HEK293 (cell line): ENCODE measurements around the gene PDE4A.

Experiments
- GFI1B ChIP-seq: fragments of 450-650 bp; formaldehyde crosslinking; IDR thresholded peaks from 2 replicates; pipeline ENCODE4 v1.5.1; 2016; ENCODE audit warnings: missing biosample characterization, missing genetic modification characterization
- GLIS1 ChIP-seq: fragments of 450-650 bp; formaldehyde crosslinking; IDR thresholded peaks from 2 replicates; pipeline ENCODE4 v1.5.1; 2016; ENCODE audit warnings: missing biosample characterization, missing genetic modification characterization
- KLF7 ChIP-seq: fragments of 450-650 bp; formaldehyde crosslinking; IDR thresholded peaks from 2 replicates; pipeline ENCODE4 v1.5.1; 2016; ENCODE audit warnings: missing biosample characterization, missing genetic modification characterization, borderline replicate concordance
- SP7 ChIP-seq: fragments of 450-650 bp; formaldehyde crosslinking; IDR thresholded peaks from 2 replicates; pipeline ENCODE4 v1.5.1; 2016; ENCODE audit warnings: missing biosample characterization, missing genetic modification characterization
- ZNF19 ChIP-seq: fragments of 450-650 bp; formaldehyde crosslinking; IDR thresholded peaks from 2 replicates; pipeline ENCODE4; 2016; ENCODE audit warnings: missing biosample characterization, missing genetic modification characterization, low read depth
- ZNF211 ChIP-seq: fragments of 450-650 bp; formaldehyde crosslinking; IDR thresholded peaks from 2 replicates; pipeline ENCODE4 v1.5.1; 2016; ENCODE audit warnings: low read depth, missing biosample characterization, missing genetic modification characterization
- ZNF274 ChIP-seq, 2 experiments: fragments of 200-500 bp in 1 of 2; fragments of 450-650 bp in 1 of 2; sonication (Bioruptor generic) in 1 of 2; formaldehyde crosslinking in 1 of 2; IDR thresholded peaks; 2 replicates each; pipeline versions ENCODE4 v1.5.1 to v1.6.1; 2014 to 2016; ENCODE audit warnings: borderline replicate concordance in 1 of 2, inconsistent platforms in 1 of 2, low read length in 1 of 2, missing biosample characterization in 1 of 2, missing genetic modification characterization in 1 of 2
- ZNF350 ChIP-seq: fragments of 450-650 bp; formaldehyde crosslinking; IDR thresholded peaks from 2 replicates; pipeline ENCODE4 v1.5.0; 2017; ENCODE audit warnings: missing biosample characterization, mild to moderate bottlenecking, missing genetic modification characterization
- ZNF354C ChIP-seq: fragments of 450-650 bp; formaldehyde crosslinking; IDR thresholded peaks from 2 replicates; pipeline ENCODE4 v1.5.1; 2016; ENCODE audit warnings: missing biosample characterization, missing genetic modification characterization, low read depth, borderline replicate concordance
- ZNF37A ChIP-seq: fragments of 450-650 bp; IDR thresholded peaks from 2 replicates; pipeline ENCODE4 v1.5.1; 2018; ENCODE audit warnings: missing biosample characterization, missing genetic modification characterization
- ZNF391 ChIP-seq: fragments of 450-650 bp; formaldehyde crosslinking; IDR thresholded peaks from 2 replicates; pipeline ENCODE4 v1.5.1; 2016; ENCODE audit warnings: low read depth, missing biosample characterization, missing genetic modification characterization, borderline replicate concordance
- ZNF404 ChIP-seq: fragments of 450-650 bp; formaldehyde crosslinking; IDR thresholded peaks from 2 replicates; pipeline ENCODE4 v1.5.1; 2017; ENCODE audit warnings: missing biosample characterization, missing genetic modification characterization
- ZNF416 ChIP-seq: fragments of 450-650 bp; formaldehyde crosslinking; IDR thresholded peaks from 2 replicates; pipeline ENCODE4 v1.5.1; 2016; ENCODE audit warnings: missing biosample characterization, missing genetic modification characterization
- ZNF426 ChIP-seq: fragments of 450-650 bp; formaldehyde crosslinking; IDR thresholded peaks from 2 replicates; pipeline ENCODE4 v1.5.1; 2017; ENCODE audit warnings: missing biosample characterization, missing genetic modification characterization, mild to moderate bottlenecking, inconsistent platforms, moderate library complexity
- ZNF560 ChIP-seq: fragments of 450-650 bp; formaldehyde crosslinking; IDR thresholded peaks from 2 replicates; pipeline ENCODE4 v1.5.1; 2017; ENCODE audit warnings: missing biosample characterization, missing genetic modification characterization, borderline replicate concordance
- ZNF585B ChIP-seq: fragments of 450-650 bp; formaldehyde crosslinking; IDR thresholded peaks from 2 replicates; pipeline ENCODE4 v1.5.1; 2016; ENCODE audit warnings: missing biosample characterization, missing genetic modification characterization
- ZNF610 ChIP-seq: fragments of 450-650 bp; formaldehyde crosslinking; IDR thresholded peaks from 2 replicates; pipeline ENCODE4 v1.5.1; 2016; ENCODE audit warnings: missing biosample characterization, missing genetic modification characterization, borderline replicate concordance
- ZNF658 ChIP-seq: fragments of 450-650 bp; formaldehyde crosslinking; IDR thresholded peaks from 2 replicates; pipeline ENCODE4; 2016; ENCODE audit warnings: missing biosample characterization, missing genetic modification characterization
- ZNF785 ChIP-seq: fragments of 450-650 bp; formaldehyde crosslinking; IDR thresholded peaks from 2 replicates; pipeline ENCODE4 v1.5.1; 2016; ENCODE audit warnings: missing biosample characterization, missing genetic modification characterization
- ZNF837 ChIP-seq: fragments of 450-650 bp; formaldehyde crosslinking; IDR thresholded peaks from 2 replicates; pipeline ENCODE4 v1.5.1; 2016; ENCODE audit warnings: missing biosample characterization, missing genetic modification characterization
- ZSCAN23 ChIP-seq: fragments of 450-650 bp; formaldehyde crosslinking; IDR thresholded peaks from 2 replicates; pipeline ENCODE4 v1.5.1; 2016; ENCODE audit warnings: missing biosample characterization, missing genetic modification characterization
- TF ChIP-seq, protein P1 (sequence below): fragments of 450-650 bp; formaldehyde crosslinking; IDR thresholded peaks from 2 replicates; pipeline ENCODE4 v1.5.1; 2016; ENCODE audit warnings: missing biosample characterization, missing genetic modification characterization, borderline replicate concordance
- TF ChIP-seq, protein P2 (sequence below): fragments of 450-650 bp; formaldehyde crosslinking; IDR thresholded peaks from 2 replicates; pipeline ENCODE4 v1.5.1; 2017; ENCODE audit warnings: missing biosample characterization, missing genetic modification characterization
- TF ChIP-seq, protein P3 (sequence below): fragments of 450-650 bp; formaldehyde crosslinking; IDR thresholded peaks from 2 replicates; pipeline ENCODE4 v1.5.1; 2016; ENCODE audit warnings: missing biosample characterization, missing genetic modification characterization
- TF ChIP-seq, protein P4 (sequence below): fragments of 450-650 bp; formaldehyde crosslinking; IDR thresholded peaks from 2 replicates; pipeline ENCODE4 v1.5.1; 2017; ENCODE audit warnings: missing biosample characterization, missing genetic modification characterization
- TF ChIP-seq, protein P5 (sequence below): fragments of 450-650 bp; formaldehyde crosslinking; conservative IDR thresholded peaks from 2 replicates; pipeline ENCODE4 v1.5.1; 2016; ENCODE audit warnings: low read depth, missing biosample characterization, missing genetic modification characterization

PDE4A gene

DNA sequence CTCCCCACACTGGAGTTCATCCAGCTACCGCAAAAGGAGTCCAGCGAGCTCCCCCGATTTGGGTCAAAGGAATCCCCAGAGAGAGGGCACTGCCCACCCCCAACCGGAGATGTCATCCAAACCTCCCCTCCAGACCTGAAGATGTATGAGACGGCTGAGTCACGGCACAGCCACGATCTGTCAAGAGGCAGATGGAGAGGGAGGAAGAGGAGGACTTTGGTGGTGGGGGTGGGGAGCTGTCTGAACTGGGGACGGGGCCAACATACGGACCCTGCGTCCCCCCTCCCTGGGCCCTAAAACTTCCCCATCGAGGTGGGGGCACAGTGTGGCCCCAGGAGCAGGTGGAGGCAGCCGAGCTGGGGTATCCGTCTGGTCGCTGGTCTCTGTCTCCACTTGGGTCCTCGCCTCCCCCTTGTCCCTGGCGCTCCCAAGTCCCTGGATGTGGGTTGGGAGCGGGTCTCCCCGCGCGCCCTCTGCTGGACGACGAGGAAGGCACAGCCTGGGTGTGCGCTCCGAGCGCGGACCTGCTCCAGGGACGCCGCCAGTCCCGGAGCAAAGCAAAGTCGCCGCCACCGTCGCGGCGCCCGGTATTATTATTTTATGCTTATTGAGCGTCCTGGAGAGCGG, 3.8 kb downstream of the PDE4A start (continued):
- TF ChIP-seq, protein P1, sequence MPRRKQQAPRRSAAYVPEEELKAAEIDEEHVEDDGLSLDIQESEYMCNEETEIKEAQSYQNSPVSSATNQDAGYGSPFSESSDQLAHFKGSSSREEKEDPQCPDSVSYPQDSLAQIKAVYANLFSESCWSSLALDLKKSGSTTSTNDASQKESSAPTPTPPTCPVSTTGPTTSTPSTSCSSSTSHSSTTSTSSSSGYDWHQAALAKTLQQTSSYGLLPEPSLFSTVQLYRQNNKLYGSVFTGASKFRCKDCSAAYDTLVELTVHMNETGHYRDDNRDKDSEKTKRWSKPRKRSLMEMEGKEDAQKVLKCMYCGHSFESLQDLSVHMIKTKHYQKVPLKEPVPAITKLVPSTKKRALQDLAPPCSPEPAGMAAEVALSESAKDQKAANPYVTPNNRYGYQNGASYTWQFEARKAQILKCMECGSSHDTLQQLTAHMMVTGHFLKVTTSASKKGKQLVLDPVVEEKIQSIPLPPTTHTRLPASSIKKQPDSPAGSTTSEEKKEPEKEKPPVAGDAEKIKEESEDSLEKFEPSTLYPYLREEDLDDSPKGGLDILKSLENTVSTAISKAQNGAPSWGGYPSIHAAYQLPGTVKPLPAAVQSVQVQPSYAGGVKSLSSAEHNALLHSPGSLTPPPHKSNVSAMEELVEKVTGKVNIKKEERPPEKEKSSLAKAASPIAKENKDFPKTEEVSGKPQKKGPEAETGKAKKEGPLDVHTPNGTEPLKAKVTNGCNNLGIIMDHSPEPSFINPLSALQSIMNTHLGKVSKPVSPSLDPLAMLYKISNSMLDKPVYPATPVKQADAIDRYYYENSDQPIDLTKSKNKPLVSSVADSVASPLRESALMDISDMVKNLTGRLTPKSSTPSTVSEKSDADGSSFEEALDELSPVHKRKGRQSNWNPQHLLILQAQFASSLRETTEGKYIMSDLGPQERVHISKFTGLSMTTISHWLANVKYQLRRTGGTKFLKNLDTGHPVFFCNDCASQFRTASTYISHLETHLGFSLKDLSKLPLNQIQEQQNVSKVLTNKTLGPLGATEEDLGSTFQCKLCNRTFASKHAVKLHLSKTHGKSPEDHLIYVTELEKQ (tag by site-specific recombination) = no peak
- TF ChIP-seq, protein P2, sequence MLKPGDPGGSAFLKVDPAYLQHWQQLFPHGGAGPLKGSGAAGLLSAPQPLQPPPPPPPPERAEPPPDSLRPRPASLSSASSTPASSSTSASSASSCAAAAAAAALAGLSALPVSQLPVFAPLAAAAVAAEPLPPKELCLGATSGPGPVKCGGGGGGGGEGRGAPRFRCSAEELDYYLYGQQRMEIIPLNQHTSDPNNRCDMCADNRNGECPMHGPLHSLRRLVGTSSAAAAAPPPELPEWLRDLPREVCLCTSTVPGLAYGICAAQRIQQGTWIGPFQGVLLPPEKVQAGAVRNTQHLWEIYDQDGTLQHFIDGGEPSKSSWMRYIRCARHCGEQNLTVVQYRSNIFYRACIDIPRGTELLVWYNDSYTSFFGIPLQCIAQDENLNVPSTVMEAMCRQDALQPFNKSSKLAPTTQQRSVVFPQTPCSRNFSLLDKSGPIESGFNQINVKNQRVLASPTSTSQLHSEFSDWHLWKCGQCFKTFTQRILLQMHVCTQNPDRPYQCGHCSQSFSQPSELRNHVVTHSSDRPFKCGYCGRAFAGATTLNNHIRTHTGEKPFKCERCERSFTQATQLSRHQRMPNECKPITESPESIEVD (tag by site-specific recombination) = no peak
- no peak for TF ChIP-seq ZNF837 (tag by site-specific recombination)
- TF ChIP-seq ZNF37A = no peak
- no peak for TF ChIP-seq ZNF274 (IDR thresholded peaks at IDR 0.05; ENCODE audit: low read length)
- TF ChIP-seq ZNF274 (tag by site-specific recombination; IDR thresholded peaks at IDR 0.05; ENCODE audit: borderline replicate concordance) = no peak
- no peak for TF ChIP-seq ZNF211 (tag by site-specific recombination)
- 0 out of 2 replicates have a peak, but pooled peaks have one; percentile 7 for TF ChIP-seq ZNF785 (tag by site-specific recombination)
- TF ChIP-seq ZNF416 (tag by site-specific recombination) = no peak
- TF ChIP-seq ZNF610 = peak; percentile 90
- TF ChIP-seq GLIS1 (tag by site-specific recombination) = no peak
- no peak for TF ChIP-seq ZNF426 (tag by site-specific recombination)
- no peak for TF ChIP-seq ZNF19 (tag by site-specific recombination)
- TF ChIP-seq SP7 (tag by site-specific recombination) = no peak; the same call in none of the 2 replicates
- no peak; the same call in 1 of the 2 replicates for TF ChIP-seq ZNF391
- TF ChIP-seq, protein P3, sequence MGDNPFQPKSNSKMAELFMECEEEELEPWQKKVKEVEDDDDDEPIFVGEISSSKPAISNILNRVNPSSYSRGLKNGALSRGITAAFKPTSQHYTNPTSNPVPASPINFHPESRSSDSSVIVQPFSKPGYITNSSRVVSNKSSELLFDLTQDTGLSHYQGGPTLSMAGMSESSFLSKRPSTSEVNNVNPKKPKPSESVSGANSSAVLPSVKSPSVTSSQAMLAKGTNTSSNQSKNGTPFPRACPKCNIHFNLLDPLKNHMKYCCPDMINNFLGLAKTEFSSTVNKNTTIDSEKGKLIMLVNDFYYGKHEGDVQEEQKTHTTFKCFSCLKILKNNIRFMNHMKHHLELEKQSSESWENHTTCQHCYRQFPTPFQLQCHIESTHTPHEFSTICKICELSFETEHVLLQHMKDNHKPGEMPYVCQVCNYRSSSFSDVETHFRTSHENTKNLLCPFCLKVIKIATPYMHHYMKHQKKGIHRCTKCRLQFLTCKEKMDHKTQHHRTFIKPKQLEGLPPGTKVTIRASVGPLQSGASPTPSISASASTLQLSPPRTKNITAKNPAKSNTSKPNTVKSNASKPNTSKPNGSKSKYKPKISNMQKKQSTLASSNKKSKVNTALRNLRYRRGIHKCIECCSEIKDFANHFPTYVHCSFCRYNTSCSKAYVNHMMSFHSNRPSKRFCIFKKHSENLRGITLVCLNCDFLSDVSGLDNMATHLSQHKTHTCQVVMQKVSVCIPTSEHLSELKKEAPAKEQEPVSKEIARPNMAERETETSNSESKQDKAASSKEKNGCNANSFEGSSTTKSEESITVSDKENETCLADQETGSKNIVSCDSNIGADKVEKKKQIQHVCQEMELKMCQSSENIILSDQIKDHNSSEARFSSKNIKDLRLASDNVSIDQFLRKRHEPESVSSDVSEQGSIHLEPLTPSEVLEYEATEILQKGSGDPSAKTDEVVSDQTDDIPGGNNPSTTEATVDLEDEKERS (tag by site-specific recombination) = no peak
- TF ChIP-seq ZNF354C = no peak
- TF ChIP-seq ZNF585B = no peak
- TF ChIP-seq KLF7 = no peak
- TF ChIP-seq ZNF404 (tag by site-specific recombination) = no peak
- no peak for TF ChIP-seq GFI1B (tag by site-specific recombination)
- TF ChIP-seq ZNF658 (tag by site-specific recombination) = no peak
- TF ChIP-seq, protein P4, sequence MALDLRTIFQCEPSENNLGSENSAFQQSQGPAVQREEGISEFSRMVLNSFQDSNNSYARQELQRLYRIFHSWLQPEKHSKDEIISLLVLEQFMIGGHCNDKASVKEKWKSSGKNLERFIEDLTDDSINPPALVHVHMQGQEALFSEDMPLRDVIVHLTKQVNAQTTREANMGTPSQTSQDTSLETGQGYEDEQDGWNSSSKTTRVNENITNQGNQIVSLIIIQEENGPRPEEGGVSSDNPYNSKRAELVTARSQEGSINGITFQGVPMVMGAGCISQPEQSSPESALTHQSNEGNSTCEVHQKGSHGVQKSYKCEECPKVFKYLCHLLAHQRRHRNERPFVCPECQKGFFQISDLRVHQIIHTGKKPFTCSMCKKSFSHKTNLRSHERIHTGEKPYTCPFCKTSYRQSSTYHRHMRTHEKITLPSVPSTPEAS = no peak; the same call in 1 of the 2 replicates
- TF ChIP-seq, protein P5, sequence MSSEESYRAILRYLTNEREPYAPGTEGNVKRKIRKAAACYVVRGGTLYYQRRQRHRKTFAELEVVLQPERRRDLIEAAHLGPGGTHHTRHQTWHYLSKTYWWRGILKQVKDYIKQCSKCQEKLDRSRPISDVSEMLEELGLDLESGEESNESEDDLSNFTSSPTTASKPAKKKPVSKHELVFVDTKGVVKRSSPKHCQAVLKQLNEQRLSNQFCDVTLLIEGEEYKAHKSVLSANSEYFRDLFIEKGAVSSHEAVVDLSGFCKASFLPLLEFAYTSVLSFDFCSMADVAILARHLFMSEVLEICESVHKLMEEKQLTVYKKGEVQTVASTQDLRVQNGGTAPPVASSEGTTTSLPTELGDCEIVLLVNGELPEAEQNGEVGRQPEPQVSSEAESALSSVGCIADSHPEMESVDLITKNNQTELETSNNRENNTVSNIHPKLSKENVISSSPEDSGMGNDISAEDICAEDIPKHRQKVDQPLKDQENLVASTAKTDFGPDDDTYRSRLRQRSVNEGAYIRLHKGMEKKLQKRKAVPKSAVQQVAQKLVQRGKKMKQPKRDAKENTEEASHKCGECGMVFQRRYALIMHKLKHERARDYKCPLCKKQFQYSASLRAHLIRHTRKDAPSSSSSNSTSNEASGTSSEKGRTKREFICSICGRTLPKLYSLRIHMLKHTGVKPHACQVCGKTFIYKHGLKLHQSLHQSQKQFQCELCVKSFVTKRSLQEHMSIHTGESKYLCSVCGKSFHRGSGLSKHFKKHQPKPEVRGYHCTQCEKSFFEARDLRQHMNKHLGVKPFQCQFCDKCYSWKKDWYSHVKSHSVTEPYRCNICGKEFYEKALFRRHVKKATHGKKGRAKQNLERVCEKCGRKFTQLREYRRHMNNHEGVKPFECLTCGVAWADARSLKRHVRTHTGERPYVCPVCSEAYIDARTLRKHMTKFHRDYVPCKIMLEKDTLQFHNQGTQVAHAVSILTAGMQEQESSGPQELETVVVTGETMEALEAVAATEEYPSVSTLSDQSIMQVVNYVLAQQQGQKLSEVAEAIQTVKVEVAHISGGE = 0 out of 2 replicates have a peak, but pooled peaks have one; percentile 24
- no peak for TF ChIP-seq ZNF350 (tag by site-specific recombination)
- no peak for TF ChIP-seq ZNF560 (tag by site-specific recombination)
- 0 out of 2 replicates have a peak, but pooled peaks have one; percentile 62 for TF ChIP-seq ZSCAN23
